Mesothelial cell of epicardium (in vitro differentiated cells): Measurements from ENCODE around the gene CRYAB. TPM values are rescaled to one million over a fixed set of nuclear protein-coding genes. Genes with fewer than 3 reads are reported as not detected.

Experiments
- DNase-seq, 2 experiments: peaks; one replicate each; pipeline ENCODE4 v3.0.0; 2021; ENCODE audit warnings: low spot score in 2 of 2; ENCODE audit not compliant: unreplicated experiment in 2 of 2
- H3K27ac Mint-ChIP-seq: 2 replicates; pipeline ENCODE4 v1.8.0; 2021; ENCODE audit warnings: mixed read lengths
- H3K27me3 Mint-ChIP-seq: 2 replicates; pipeline ENCODE4 v1.8.0; 2021; ENCODE audit warnings: low read depth, mixed read lengths
- H3K36me3 Mint-ChIP-seq: 2 replicates; pipeline ENCODE4 v1.8.0; 2021; ENCODE audit warnings: mixed read lengths
- H3K4me1 Mint-ChIP-seq: 2 replicates; pipeline ENCODE4 v1.8.0; 2021; ENCODE audit warnings: mixed read lengths
- H3K4me3 Mint-ChIP-seq: 2 replicates; pipeline ENCODE4 v1.8.0; 2021; ENCODE audit warnings: mild to moderate bottlenecking, moderate library complexity, mixed read lengths
- H3K9me3 Mint-ChIP-seq: 2 replicates; pipeline ENCODE4 v1.8.0; 2021; ENCODE audit warnings: mixed read lengths
- total RNA-seq: library from RNA; stranded (reverse); gene quantifications from 3 replicates; pipeline ENCODE4 v1.2.1, GENCODE V29; 2021
- TF ChIP-seq, protein P1 (sequence below): fragments of 200-600 bp; sonication (generic); IDR thresholded peaks from one replicate; pipeline ENCODE4 v1.5.0; 2021; ENCODE audit warnings: antibody characterized with exemption; ENCODE audit not compliant: unreplicated experiment

CRYAB gene
- total RNA-seq, 1 donor from 2014 or later = 0.74 TPM

DNA sequence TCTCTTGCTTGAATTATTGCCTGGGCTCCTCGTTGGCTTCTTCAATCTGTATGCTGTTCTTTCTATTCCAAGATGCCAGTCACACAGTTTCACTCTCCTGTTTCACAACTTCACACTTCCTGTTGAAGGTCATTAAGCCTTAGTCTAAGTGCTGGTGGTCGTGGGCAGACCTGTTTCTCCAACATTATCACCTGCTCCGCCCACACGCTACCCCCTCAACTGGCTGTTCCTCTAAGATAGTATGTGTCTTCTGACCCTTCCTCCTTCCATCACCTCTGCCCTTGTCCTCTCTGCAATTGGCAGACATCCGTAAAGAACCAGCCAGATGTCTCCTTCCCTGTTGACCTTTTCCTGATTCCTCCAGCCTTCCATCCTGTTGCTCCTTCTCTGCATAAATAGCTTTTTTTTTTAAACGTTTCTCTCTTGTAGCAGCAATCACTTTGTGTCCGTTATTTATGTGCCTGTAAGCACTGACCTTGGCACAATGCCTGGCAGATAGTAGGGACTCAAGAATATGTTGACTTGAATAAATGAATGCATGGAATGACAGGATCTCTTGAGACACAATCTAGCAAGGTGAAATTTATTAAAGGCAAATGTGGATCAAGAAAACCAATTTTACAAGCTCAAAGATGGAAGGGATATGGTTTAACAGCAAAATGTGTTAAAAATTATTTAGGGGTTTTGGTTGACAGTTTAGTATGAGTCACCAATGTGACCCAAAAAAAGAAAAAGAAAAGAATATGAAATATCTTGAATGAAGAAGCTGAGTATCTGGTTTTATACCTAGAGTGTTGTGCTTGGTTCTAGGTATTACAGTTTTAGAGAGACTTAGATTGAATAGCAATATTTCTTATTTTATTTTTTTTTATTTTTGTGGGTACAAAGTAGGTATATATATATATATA is 38.2 kb upstream of the CRYAB start:
- Mint-ChIP-seq H3K36me3 (no peaks in the 10 kb centered on the region), H3K9me3 (no peaks in the 10 kb centered on the region), H3K4me3 (no peak overlapping the region), H3K4me1 (no peaks in the 10 kb centered on the region), H3K27ac (no peak overlapping the region), H3K27me3 (no peaks in the 10 kb centered on the region)
- TF ChIP-seq, protein P1, sequence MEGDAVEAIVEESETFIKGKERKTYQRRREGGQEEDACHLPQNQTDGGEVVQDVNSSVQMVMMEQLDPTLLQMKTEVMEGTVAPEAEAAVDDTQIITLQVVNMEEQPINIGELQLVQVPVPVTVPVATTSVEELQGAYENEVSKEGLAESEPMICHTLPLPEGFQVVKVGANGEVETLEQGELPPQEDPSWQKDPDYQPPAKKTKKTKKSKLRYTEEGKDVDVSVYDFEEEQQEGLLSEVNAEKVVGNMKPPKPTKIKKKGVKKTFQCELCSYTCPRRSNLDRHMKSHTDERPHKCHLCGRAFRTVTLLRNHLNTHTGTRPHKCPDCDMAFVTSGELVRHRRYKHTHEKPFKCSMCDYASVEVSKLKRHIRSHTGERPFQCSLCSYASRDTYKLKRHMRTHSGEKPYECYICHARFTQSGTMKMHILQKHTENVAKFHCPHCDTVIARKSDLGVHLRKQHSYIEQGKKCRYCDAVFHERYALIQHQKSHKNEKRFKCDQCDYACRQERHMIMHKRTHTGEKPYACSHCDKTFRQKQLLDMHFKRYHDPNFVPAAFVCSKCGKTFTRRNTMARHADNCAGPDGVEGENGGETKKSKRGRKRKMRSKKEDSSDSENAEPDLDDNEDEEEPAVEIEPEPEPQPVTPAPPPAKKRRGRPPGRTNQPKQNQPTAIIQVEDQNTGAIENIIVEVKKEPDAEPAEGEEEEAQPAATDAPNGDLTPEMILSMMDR = no peak
- DNase-seq = no peak

DNA sequence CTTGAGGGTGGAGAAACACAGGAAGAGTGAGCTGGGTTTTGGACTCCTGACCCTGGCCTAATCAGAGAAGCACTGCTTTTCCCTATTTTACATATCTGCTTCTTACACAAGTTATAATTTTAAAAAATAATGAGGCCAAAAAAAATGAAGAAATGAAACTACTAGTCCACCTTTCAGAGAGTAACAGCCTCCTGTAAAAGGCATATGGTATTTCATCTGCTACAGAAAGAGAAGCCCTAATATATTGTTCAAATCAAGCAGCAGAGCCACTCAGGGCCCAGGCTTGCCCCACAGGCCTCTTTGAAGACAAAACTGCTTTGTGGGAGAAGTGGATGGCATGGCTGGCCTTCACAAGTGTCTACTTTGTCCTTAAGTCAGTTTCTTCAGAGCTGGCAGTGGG is 35.6 kb upstream of the CRYAB start:
- Mint-ChIP-seq H3K9me3 (no peaks in the 10 kb centered on the region), H3K27ac (no peak overlapping the region)

DNA sequence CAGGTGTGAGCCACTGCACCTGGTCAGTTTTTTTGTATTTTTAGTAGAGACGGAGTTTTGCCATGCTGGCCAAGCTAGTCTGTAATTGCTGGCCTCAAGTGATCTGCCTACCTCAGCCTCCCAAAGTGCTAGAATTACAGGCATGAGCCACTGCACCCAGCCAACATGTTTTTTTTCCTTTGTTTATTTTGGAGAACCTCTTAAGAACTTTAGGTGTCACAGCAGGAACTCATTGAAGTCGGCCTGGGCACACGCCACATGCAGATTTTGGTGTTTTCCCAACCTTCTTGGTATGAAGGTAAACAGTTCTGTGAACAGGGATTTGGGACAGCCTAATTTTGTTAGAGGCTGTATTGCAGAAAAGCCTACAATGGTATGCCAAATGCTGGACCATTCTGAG is 34.9 kb upstream of the CRYAB start:
- Mint-ChIP-seq H3K36me3 (peaks cover 2% of the 10 kb centered on the region), H3K27me3 (no peaks in the 10 kb centered on the region), H3K27ac (no peak overlapping the region), H3K4me1 (peaks cover 4% of the 10 kb centered on the region), H3K9me3 (no peaks in the 10 kb centered on the region), H3K4me3 (no peak overlapping the region)
- no peak for DNase-seq
- TF ChIP-seq, protein P1 = no peak

More for the DNA sequence above, 35.6 kb upstream of the CRYAB start:
- H3K27me3 Mint-ChIP-seq = no peaks in the 10 kb centered on the region
- H3K4me1 Mint-ChIP-seq = peaks cover 4% of the 10 kb centered on the region
- no peak overlapping the region for H3K4me3 Mint-ChIP-seq
- H3K36me3 Mint-ChIP-seq = peaks cover 2% of the 10 kb centered on the region
- TF ChIP-seq, protein P1 = no peak
- DNase-seq = no peak

DNA sequence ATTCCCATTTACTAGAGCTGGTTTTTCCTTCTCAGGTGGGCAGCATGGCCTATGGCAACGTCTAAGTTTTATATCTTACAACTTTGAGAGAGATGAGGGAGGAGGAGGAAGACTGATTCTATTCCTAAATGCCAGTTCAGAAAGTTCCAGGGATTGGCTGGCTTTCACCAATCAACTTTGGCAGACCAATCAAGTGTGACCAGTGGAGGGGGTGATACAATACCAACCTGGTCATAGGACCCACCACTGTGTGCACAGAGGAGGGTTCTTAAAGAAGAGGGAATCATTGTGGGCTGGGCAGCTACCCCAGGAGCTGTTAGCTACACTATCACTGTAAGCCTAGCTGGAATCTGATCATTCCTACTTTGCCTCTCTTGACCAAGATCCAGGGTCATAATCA is 33.6 kb upstream of the CRYAB start:
- Mint-ChIP-seq H3K4me1 (peaks cover 4% of the 10 kb centered on the region), H3K27me3 (no peaks in the 10 kb centered on the region), H3K4me3 (no peak overlapping the region), H3K9me3 (no peaks in the 10 kb centered on the region), H3K27ac (no peak overlapping the region), H3K36me3 (peaks cover 2% of the 10 kb centered on the region)
- DNase-seq = no peak
- TF ChIP-seq, protein P1 = no peak

DNA sequence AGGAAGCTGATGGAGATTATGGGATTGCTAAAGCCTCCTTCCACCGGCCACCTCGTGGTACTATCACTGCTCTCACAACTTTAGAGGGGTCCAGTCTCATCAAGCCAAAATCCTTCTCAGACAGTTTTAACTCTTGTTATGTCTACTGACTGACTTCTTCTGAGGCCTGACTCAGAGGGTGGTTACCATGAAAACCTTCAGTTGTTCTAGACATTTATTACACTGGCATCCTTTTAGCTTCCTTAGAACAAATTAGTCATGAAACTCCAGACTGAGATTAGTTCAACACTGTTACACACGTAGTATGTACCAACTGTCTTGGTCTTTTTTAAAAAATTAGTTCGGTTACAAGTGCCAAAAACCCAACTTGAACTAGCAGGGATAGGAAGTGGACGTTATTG is 33.1 kb upstream of the CRYAB start:
- Mint-ChIP-seq H3K27ac (no peak overlapping the region), H3K4me3 (no peak overlapping the region), H3K4me1 (peaks cover 6% of the 10 kb centered on the region), H3K27me3 (no peaks in the 10 kb centered on the region), H3K9me3 (no peaks in the 10 kb centered on the region), H3K36me3 (peaks cover 2% of the 10 kb centered on the region)
- DNase-seq = no peak
- TF ChIP-seq, protein P1 = no peak
